ENCODE results near the gene DCDC2C. TPM values are rescaled to one million over a fixed set of nuclear protein-coding genes. Genes with fewer than 3 reads are reported as not detected.

DCDC2C gene
- total RNA-seq, 1 donor from 2014 or later, result not detected

DNA sequence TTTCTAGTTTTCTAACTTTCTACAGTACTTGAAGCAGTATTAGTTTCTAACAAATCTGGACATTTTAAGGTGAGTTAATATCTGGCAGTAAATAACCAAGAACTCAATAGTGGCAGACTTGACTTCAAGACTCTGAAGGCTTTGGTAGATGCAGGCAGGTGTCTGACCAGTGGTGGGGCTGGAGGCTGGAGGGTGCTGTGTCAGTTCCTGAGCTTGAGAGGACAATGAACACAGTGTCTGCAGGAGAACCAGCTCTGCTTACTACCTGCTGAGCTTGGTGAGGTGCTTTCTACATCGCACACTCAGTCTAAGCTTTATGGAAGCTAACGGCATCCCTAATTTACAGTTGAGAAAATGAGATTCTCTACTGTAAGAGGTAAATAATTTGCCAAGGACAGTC lies 24.2 kb upstream of the DCDC2C start:
- H3K27me3 ChIP-seq, result no peaks in the 10 kb centered on the region
- no peak overlapping the region for H3K9ac ChIP-seq
- no peak overlapping the region for H3K4me3 ChIP-seq
- no peaks in the 10 kb centered on the region for H3K4me1 ChIP-seq
- Mint-ChIP-seq H3K4me1 (no peaks in the 10 kb centered on the region), H3K4me3 (no peak overlapping the region), H3K27ac (no peak overlapping the region), H3K27me3 (ENCODE audit: insufficient read depth, low read depth) (peaks cover 8% of the 10 kb centered on the region), H3K36me3 (no peaks in the 10 kb centered on the region), H3K9me3 (no peaks in the 10 kb centered on the region)
- H3K79me2 ChIP-seq (ENCODE audit: low read depth), result no peaks in the 10 kb centered on the region
- no peaks in the 10 kb centered on the region for H3F3A ChIP-seq (ENCODE audit: low read depth)
- H3K27ac ChIP-seq, result no peak overlapping the region
- no peak overlapping the region for H3K4me2 ChIP-seq
- H3K9me3 ChIP-seq (ENCODE audit: low read depth), result no peaks in the 10 kb centered on the region
- H4K20me1 ChIP-seq (ENCODE audit: low read depth), result no peaks in the 10 kb centered on the region
- TF ChIP-seq EZH2phosphoT487 (IDR thresholded peaks at IDR 0.05), result no peak
- TF ChIP-seq EZH2 (IDR thresholded peaks at IDR 0.05), result no peak
- TF ChIP-seq, protein P1, sequence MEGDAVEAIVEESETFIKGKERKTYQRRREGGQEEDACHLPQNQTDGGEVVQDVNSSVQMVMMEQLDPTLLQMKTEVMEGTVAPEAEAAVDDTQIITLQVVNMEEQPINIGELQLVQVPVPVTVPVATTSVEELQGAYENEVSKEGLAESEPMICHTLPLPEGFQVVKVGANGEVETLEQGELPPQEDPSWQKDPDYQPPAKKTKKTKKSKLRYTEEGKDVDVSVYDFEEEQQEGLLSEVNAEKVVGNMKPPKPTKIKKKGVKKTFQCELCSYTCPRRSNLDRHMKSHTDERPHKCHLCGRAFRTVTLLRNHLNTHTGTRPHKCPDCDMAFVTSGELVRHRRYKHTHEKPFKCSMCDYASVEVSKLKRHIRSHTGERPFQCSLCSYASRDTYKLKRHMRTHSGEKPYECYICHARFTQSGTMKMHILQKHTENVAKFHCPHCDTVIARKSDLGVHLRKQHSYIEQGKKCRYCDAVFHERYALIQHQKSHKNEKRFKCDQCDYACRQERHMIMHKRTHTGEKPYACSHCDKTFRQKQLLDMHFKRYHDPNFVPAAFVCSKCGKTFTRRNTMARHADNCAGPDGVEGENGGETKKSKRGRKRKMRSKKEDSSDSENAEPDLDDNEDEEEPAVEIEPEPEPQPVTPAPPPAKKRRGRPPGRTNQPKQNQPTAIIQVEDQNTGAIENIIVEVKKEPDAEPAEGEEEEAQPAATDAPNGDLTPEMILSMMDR (IDR thresholded peaks at IDR 0.05), result no peak
- no peak overlapping the region for H2AFZ ChIP-seq (replicated peaks)
- H3K36me3 ChIP-seq, result no peaks in the 10 kb centered on the region
- DNase-seq (ENCODE audit: low spot score), result no peak

- Mint-ChIP-seq H3K27ac (no peak overlapping the region), H3K27me3 (ENCODE audit: insufficient read depth, low read depth) (peaks cover 8% of the 10 kb centered on the region), H3K4me1 (no peaks in the 10 kb centered on the region), H3K36me3 (no peaks in the 10 kb centered on the region), H3K9me3 (no peaks in the 10 kb centered on the region), H3K4me3 (no peak overlapping the region)
- H2AFZ ChIP-seq (replicated peaks), result no peak overlapping the region
- H3K36me3 ChIP-seq, result no peaks in the 10 kb centered on the region
- no peaks in the 10 kb centered on the region for H3K79me2 ChIP-seq (ENCODE audit: low read depth)
- no peak for DNase-seq (ENCODE audit: low spot score)
- H3F3A ChIP-seq (ENCODE audit: low read depth), result no peaks in the 10 kb centered on the region
- no peak overlapping the region for H3K27ac ChIP-seq
- no peak overlapping the region for H3K4me2 ChIP-seq
- H3K9ac ChIP-seq, result no peak overlapping the region
- no peaks in the 10 kb centered on the region for H3K9me3 ChIP-seq (ENCODE audit: low read depth)
- no peaks in the 10 kb centered on the region for H4K20me1 ChIP-seq (ENCODE audit: low read depth)
- H3K4me3 ChIP-seq, result no peak overlapping the region
- H3K4me1 ChIP-seq, result no peaks in the 10 kb centered on the region
- H3K27me3 ChIP-seq, result no peaks in the 10 kb centered on the region
- TF ChIP-seq, protein P1 (IDR thresholded peaks at IDR 0.05), result no peak
- no peak for TF ChIP-seq EZH2 (IDR thresholded peaks at IDR 0.05)
- TF ChIP-seq EZH2phosphoT487 (IDR thresholded peaks at IDR 0.05), result no peak
Measured at GRCh38 chr2:3679616-3680393, 23.6 kb upstream of the DCDC2C start.

DNA sequence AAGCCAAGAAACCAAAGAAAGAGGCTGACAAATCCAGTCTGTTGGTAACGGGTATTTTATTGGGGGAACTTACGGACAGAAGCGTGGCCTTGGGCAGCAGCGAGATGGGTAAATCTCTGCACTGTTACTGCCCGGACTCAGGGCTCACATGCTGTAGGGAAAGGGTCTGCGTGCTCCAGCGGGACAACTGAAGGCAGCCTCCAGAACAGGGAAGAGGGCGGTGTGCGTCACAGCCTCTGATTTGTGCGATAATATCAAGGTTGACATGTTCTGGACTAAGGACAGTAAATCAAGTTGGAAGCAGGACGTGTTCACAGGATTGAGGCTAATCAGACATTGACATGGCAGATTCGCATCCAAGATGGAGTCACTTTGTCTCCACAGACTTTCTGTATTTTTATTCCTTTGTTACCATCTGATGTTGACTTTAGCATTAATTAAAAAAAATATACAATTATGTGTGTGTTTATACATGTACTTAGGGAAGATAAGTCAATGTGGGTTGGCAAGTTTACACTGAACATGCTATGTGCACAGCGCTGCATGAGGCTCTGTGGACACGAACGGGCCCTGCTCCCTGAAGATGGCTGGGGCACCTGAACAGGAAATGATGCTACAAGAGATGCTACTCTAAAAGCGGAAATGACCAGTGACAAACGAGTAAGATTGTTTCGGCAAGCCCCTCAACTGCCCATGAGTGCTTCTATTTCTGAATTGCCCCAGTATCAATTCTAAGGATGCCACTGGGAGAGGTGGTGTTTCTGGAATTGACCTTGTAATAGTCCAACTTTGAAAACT lies 22.6 kb upstream of the DCDC2C start:
- no peak overlapping the region for H3K27ac ChIP-seq
- Mint-ChIP-seq H3K4me1 (no peaks in the 10 kb centered on the region), H3K9me3 (no peaks in the 10 kb centered on the region), H3K36me3 (no peaks in the 10 kb centered on the region), H3K27me3 (ENCODE audit: insufficient read depth, low read depth) (peaks cover 8% of the 10 kb centered on the region), H3K4me3 (no peak overlapping the region), H3K27ac (no peak overlapping the region)
- no peaks in the 10 kb centered on the region for H4K20me1 ChIP-seq (ENCODE audit: low read depth)
- H3K27me3 ChIP-seq, result no peaks in the 10 kb centered on the region
- no peaks in the 10 kb centered on the region for H3F3A ChIP-seq (ENCODE audit: low read depth)
- H3K4me3 ChIP-seq, result no peak overlapping the region
- no peak overlapping the region for H2AFZ ChIP-seq (replicated peaks)
- H3K9me3 ChIP-seq (ENCODE audit: low read depth), result no peaks in the 10 kb centered on the region
- H3K4me1 ChIP-seq, result no peaks in the 10 kb centered on the region
- H3K4me2 ChIP-seq, result no peak overlapping the region
- H3K79me2 ChIP-seq (ENCODE audit: low read depth), result no peaks in the 10 kb centered on the region
- no peak overlapping the region for H3K9ac ChIP-seq
- TF ChIP-seq EZH2phosphoT487 (IDR thresholded peaks at IDR 0.05) (no peak), EZH2 (IDR thresholded peaks at IDR 0.05) (no peak)
- TF ChIP-seq, protein P1 (IDR thresholded peaks at IDR 0.05), result no peak
- H3K36me3 ChIP-seq, result no peaks in the 10 kb centered on the region
- DNase-seq (ENCODE audit: low spot score), result no peak

All from neural progenitor cell (in vitro differentiated cells).